Cortex of kidney (tissue), 1 donor: ENCODE data around the gene NRCAM.

Experiments
- DNase-seq: peaks from one replicate; lab custom pipeline; 2025; lab: John Stamatoyannopoulos, UW

Gene NRCAM

DNA sequence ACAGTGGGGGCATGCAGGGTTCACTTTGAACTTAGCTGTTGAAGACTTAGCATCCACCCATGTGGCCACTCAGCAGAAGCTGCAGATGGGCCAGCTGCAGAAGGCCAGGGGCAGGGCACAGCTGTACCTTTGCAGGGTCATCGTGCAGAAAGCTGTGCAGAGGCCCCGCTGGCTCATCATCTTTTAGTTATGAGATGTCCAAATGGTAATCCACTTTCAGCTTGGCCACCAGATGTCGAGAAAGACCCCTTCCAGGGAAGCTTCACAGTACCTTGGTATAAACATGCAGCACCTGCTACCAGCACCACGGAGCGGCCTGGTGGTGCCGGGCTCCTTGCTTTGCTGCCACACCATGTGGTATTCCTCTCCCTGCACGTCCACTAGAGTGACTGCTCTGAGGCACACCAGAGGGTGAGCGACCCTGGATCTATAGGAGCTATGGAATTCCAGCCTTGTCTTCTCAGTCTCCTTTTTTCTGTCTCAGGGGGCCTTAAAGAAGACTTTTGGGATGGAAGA is 251.9 kb downstream of the NRCAM start:
- DNase-seq: no peak

DNA sequence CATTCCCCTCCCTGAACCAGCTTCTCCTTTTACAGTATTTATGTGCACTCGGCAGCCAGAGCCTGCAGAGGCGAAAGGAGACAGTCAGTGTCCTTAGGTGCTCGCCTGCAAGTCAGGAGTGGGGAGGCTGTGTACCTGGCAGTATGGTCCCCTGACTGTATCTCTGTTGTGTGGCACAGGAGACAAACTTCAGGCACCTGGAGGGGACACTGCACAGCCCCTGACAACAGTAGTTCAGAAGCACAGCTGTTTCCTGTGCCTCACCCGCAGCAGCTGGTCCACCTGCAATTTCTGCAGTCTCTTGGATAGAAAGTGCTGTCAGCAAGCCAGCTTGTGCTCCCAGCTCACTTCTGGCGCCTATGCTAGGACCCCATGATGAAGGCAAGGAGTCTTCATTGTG is 252.7 kb downstream of the NRCAM start:
- no peak for DNase-seq

DNA sequence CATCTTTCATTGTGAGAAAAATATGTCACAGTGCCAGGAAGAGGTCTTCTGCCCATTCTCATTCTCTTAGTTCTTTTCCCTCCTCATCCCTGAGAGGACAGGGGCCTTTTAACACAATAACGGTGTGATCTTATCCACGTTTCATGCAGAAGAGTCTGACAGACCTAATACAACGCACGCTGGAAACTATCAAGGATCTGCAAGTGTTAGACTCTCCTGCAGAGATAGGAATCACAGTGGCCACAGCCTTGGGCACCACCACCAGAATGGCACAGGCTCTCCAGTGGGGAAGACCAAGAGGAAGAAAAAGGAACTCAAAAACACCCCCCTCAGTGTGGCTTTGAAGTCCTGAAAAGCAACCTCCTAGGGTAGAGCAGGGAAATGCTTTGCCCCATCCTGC is 253.5 kb downstream of the NRCAM start:
- no peak for DNase-seq

DNA sequence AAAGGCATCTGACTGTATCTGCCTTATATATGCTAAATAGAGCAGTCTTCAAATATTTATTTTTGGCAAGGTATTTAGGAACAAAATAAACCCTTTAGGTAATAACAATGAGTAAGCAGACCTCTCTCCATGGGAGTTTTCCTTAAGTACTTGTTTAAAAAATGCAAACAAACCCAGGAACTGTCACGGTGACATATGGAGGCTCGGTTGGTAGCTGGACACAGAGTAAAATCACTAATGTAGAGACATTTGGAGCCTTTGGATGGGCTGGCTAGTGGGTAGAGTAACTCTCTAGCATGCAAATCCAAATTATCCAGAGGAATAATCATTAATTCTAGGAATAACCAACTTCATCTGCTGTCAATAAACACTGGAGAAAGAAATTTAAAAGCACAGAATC is 254.5 kb downstream of the NRCAM start:
- DNase-seq: no peak

DNA sequence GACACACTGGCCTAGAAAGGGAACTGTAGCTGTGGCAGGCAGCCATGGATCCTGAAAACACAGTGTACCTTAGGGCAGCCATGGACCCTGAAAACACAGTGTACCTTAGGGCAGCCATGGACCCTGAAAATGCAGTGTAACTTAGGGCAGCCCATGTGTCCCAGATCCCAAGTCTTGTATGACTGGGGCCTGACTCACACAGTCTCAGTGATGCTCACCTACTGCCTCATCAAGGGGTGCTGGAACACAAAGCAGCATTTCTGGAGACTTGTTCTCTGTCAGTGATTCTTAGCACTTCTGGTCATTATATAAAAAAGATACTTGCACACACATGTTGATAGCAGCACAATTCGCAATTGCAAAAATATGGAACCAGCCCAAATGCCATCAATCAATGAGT is 255.9 kb downstream of the NRCAM start:
- no peak for DNase-seq

DNA sequence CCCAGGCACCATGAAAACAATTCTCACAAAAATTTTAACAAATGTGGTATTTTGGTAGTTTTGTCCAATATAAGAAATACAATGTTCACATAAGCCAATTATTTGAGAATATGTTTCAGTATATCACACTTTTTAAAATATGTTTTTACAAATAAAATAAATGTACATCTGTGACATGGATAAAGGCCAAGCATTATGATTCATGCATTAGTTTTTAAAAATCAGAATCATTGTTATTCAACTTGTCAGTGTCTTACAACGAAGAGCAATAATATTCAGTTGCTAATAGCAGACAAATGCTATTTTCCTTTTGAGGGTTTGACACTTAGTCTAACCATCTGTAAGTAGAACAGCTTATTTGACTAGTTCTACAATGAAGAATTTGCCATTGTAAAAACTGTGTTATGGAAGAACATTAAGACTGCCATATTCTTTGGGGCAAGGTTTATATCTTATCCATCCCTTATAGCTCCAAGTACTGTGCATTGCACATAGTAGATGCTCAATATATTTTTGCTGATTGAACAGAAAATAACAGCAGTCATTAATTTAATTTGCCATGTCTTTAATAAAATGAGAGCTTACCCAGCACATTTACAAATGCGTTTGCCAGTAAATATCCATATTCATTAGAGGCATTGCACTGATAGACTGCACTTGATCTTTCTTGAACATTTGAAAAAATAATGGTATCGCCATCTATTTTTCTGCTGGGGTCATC is 258.7 kb downstream of the NRCAM start:
- DNase-seq: no peak

DNA sequence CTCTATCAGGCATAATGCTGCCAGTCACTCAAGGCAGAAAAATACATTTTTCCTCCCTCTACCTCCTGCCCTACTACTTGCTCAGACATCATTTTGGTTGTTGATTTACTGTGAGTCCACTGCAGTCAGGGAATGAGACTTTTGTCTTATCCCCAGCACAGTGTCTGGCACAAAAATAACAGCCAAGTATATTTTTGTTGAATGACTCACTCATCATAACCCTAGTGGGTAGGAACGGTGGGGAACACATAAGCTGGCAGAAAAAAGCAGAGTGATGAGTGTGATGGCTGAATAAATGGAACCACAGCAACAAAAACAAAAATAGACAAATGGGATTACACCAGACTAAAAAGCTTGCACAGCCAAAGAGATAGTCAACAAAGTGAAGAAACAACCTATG is 260.2 kb downstream of the NRCAM start:
- DNase-seq: no peak

DNA sequence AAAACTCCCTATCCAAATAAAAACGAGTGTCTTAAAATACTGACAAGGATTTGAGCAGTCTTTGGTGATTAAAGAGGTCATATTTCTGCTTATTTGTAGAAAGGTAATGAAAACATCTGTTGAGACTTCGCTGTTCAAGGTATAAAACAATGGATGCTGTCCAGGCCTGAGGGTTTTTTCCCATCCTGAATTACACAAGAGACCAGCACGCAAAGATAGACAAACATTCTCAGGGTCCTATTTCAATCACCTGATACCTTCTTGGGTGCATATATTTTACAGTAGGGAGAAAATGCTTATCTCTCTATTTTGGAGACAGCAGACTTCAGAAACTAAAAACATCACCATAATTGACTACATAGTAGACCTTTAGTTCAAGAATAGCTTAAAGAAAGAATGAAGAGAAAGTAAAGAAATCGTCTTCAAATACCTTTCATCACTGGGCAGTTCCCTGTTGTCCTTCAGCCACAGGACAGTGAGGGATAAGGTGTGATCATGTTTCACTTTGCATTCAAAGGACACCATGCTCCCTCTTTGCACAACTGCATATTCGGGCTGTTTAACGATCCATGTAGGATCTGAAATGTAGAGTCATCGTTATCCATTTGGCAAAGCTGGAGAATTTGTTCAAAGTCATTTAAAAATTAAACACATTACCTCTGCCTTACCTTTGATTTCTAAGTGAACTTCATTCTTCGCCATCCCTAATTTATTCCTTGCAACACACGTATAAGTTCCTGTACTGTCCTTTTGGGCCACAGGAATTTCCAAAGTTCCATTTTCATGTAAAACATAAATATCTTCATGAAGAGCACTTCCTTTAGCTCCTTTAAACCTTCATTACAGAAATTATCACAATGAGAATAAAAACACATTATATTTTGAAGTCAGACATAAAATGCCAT is 262.4 kb downstream of the NRCAM start:
- DNase-seq: no peak

DNA sequence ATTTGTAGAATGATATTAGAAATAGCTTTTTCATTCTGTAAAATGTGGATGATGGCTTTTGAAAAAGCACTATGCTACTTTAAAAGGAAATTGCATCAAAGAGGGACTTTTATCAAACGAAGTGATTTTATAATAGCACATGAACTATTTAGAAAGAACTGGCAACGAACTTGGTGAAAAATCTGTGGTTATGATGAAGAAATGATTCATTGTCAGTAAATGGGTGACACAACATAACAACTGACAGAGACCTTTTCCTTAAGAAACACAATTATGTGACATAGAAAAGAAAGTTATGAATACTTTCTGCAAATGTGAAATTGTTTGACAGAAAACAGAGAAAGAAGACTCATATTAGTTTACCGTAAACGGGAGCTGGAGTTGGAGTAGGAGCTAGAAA is 265.3 kb downstream of the NRCAM start:
- no peak for DNase-seq

DNA sequence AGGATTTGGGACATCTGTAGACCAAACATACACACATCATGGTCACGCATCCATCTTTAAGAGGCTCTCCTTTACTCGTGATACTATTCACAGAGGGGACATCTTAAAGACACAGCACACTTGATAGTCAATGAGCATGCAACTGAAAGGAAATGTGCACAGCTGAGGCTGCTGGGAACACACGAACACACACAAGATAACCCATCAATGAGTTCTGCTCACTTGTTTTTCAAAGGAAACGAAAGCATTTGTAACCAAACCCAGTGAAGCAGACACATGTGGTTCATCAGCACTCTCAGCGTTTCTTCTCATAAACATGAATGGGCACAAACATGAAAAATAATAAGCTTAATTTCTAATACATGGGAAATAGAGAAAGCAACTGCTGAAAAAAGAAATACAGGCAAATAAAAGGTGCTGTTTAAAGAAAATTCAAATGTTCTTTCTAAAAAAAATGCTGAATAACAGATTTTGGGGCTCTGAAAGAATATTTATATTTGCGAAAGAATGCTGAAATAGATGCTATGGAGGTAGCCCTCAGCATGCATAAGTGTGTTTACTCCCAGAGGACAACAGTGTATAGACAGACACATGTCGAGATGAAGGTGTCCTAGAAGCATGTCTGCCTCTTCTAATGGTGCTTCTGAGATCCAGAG is 266.4 kb downstream of the NRCAM start:
- no peak for DNase-seq

DNA sequence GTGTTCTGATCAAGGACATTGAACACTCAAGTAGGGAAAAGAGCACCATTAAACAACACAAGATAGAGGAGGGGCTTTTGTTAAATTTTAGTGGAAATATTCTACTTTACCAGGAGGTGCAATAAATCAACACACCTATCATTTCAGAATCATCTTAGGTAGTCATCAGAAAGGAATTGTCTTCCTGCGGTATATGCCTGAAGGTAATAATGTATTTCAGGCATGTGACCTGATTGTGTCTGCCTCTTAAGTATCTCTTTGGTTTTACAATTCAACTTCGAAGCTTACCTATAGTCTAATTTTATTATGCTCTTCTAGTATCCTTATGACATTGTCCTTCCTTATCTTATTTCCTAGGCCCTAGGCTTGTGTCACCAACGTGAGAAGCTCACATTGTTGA is 267.5 kb downstream of the NRCAM start:
- DNase-seq: no peak

DNA sequence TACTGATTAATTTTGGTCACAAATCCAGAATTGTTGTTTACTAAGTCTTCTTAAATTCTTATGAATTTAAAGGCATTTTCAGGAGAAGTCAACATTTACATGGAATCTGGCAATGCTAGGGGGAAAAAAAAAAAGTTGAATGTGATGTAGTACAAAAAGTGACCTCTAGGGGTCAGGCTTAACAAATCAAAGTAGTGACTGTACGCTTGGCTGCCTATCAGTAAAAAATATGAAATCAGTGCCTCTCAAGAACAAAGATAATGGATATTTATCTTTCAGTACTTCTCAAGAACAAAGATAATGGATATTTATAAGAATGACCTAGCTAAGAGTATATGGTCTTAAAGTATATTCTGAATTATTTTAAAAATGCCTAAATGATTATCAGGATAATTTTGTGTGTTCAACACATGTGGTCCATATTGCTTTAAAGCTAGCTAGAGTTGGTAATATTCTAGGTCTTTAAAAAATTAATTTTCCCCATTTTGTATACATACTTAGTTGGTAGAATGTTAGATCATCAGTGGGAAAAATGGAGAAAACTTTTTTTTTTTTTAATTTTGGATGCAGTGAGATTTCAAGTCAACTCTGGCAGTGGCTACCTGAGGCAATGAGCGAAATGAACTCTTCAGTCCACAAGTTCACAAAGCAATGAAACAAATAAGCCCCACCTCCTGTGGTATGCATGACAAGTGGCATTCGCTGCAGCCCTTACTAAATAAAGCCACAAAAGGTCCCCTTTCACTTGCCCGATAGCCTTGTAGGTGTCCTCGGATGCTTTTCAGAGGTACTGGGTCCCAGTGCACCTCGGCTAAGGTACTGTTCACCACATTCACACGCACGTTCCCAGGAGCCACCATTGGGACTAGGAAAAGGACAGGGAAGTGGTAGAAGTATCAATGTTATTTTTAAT is 274.9 kb downstream of the NRCAM start:
- DNase-seq: no peak

DNA sequence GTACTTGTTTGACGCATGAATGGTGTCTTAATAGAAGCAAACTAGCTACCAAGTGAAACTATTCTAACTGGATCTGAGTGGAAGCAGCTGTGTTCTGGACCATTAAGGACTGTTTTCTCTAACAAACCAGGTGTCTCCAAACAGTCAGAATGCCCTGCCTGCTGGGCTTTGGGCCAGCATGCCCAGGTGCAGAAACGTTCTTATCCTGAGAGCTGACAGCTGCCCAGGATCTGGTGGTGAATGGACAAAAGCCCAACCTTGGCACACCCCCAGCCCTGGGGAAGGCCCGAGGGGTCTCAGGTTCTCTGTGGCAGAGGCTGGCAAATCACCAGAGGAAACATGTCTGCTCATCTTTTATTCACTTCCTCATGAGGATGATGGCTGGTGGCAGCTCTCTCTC is 277.8 kb downstream of the NRCAM start:
- no peak for DNase-seq

DNA sequence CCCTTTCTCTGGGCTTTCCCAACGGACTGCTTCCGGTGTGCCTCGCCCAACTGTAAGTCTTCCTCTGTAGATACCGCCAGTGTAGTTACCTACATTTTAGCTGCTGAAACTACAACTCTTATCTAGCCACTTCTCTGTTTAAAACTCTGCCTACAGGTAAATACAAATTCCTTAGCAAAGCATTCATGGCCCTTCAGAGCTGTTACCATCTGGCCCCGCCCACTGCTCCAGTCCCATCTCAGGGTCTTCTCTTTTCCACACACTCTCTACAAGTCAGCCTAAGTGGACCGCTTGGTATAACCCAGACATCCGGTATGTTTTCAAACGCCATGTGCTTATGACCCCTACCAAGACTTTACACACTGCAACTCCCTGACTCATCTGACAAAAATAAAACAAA is 285.1 kb downstream of the NRCAM start:
- DNase-seq: no peak

DNA sequence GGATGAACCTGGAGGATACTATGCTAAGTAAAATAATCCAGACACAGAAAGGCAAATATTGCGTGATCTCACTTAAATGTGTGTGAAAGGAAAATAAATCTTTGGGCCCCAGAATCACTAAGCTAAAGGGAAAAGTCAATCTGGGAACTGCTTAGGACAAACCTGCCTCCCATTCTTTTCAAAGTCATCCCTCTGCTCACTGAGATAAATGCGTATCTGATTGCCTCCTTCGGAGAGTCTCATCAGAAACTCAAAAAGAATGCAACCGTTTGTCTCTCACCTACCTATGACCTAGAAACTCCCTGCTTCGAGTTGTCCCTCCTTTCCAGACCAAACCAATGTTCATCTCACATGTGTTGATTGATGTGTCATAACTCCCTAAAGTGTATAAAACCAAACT is 286.0 kb downstream of the NRCAM start:
- DNase-seq: no peak

DNA sequence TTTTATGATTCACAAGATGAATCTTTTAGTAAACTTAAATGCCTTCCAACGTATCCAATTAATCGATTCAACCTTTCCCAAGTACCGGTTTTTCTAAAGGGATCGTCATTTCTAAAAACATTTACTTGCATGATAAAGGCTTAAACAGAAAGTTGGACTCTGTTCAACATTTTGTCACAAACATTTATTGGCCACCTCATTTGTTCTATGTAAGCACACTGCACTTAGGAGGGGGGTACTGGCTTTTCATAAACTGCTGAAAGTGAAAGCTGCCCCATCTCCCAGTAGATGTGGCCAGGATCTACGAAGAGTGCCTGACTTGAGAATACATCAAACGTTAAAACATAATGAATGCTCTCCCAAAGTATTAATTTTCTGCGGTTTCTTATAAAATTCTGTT is 288.8 kb downstream of the NRCAM start:
- no peak for DNase-seq

DNA sequence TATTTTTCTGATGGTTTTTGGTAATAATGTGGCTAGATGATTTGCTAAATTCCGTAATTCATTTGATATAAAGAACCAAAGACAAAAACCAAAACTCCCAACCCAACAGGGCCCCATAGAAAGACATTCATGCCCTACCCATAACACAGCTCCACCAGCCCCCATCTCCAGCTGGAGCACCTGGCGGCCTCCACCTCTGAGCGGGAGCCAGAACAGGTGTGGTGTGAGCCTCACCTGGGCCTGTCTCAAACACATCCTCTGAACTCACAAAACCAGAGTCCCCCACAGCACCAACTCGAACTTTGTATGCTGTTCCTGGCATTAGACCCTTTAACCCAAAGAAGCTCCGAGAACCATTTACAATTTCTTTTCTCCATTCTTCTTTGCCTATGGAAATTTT is 289.5 kb downstream of the NRCAM start:
- no peak for DNase-seq

DNA sequence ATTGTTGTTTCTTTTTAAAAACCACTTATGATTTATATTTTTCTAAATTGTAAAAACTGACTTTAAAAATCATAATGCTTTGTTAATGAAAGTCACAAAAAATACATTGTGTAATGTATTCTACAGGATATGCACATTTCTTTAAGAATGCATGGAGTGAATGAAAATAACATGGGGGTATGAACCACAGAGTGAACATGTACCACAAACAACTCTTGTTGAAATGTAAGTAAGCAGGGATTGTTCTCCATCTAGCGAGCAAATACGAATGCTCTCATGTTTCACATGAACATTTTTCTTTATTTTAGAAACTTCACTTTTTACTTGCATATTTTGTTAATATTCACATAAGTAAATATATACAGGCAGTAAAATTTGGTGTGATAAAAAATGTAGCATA is 290.5 kb downstream of the NRCAM start:
- DNase-seq: no peak

DNA sequence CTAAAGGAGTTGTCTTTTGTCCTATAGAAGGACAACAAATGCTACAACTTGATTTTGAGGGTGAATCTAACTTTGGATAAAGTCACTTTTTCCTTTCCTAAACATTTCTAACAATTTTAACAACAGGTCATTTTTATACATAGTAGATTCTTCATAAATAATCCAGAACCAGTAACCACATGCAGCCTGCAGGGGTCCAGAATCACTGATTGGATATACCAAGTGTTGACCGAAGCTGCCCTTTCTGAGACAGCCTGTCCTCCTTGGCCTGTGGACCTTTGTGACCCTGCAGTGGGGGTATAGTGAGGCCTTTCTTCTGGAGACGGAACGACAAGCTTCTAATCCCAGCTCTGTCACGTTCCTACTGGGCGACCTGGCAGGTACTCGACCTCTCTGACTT is 291.3 kb downstream of the NRCAM start:
- no peak for DNase-seq

DNA sequence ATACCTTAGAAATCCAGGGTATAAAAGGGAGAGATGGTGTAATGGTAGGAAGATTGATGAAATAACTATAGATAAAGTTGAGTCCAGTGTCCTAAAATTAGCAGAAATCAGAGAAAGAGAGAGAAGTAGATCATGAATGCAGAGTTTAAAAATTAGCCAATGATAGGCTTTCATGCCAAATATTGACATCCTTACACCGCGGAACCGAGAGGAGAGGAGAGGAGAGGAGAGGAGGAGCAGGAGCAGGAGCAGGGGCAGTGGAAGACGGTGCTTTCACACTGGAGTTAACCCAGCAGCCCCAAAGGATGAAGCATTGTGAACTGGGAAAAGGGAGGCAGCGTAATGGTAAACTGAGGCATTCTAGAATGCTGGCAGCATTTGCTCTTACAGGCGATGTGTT is 291.9 kb downstream of the NRCAM start:
- no peak for DNase-seq

DNA sequence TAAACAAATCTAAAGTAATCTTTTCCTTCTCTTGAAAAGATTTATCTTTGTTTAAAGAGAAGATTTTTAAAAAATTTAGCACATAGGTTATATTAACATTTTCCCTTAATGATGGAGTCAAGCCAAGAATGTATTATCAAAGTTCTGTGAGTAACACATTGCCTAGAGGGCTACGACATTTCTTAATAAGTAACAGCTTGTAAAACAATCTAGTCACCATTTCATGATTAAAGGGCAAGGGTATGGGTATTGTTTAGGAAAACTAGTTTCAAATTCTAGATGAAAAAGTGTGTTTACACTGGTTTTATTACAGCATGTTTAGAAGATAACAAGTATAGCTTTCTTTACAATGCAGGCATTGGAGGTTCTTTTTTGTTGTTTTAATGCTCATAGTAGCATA is 297.5 kb downstream of the NRCAM start:
- no peak for DNase-seq
